Right lobe of liver (tissue), 6 donors: ENCODE measurements around the gene SLC27A2. TPM values are rescaled to one million over a fixed set of nuclear protein-coding genes. Genes with fewer than 3 reads are reported as not detected.

ENCODE experiments used
- ATAC-seq, 4 donors: fragments of 200-7000 bp; cut with Tn5 transposase; one replicate each; pipeline ENCODE4 v1.9.1; 2020; ENCODE audit warnings: mild to moderate bottlenecking in 4 of 4, moderate library complexity in 4 of 4
- DNase-seq, 3 donors: peaks; one replicate each; pipeline ENCODE4 v3.0.0-alpha.2; 2020
- H3K27ac ChIP-seq, 3 donors: fragments of 200-600 bp; one replicate each; pipeline ENCODE4 v1.8.0; 2022
- H3K27me3 ChIP-seq, 2 donors: fragments of 200-600 bp; one replicate each; pipeline ENCODE4 v1.8.0; 2022
- H3K36me3 ChIP-seq, 4 donors: fragments of 200-600 bp; sonication (generic) in 1 of 4; one replicate each; pipeline versions ENCODE4 v1.5.1 to v1.8.0; 2017 to 2022; ENCODE audit warnings: control low read depth in 1 of 4
- H3K4me1 ChIP-seq, 4 donors: fragments of 200-600 bp; sonication (generic) in 1 of 4; one replicate each; pipeline versions ENCODE4 v1.5.1 to v1.8.0; 2017 to 2022; ENCODE audit warnings: control low read depth in 1 of 4
- H3K4me3 ChIP-seq, 3 donors: fragments of 200-600 bp; one replicate each; pipeline ENCODE4 v1.8.0; 2022
- H3K9me3 ChIP-seq, 4 donors: fragments of 200-600 bp; sonication (generic) in 1 of 4; one replicate each; pipeline versions ENCODE4 v1.5.1 to v1.8.0; 2017 to 2022; ENCODE audit warnings: control low read depth in 1 of 4
- POLR2A ChIP-seq: fragments of 450-650 bp; IDR thresholded peaks from one replicate; pipeline ENCODE4 v1.6.1; 2017; ENCODE audit warnings: antibody characterized with exemption, mild to moderate bottlenecking
- WGBS: methylation state at CpG from one replicate; pipeline ENCODE4 v1.1.6; 2018; ENCODE audit warnings: low coverage, low lambda C conversion rate; ENCODE audit not compliant: insufficient coverage; ENCODE audit errors: missing lambda C conversion rate; 5-methylcytosine and 5-hydroxymethylcytosine counted together
- intact Hi-C, 2 donors: fragments of 100-400 bp; cut with DNase I; formaldehyde crosslinking; loops; one replicate each; pipeline versions ENCODE4 v1.11.2 to v1.14.1; 2022
- total RNA-seq, 6 experiments: library from RNA; depleted of rRNA in 2 of 6; stranded (reverse); fragments of >200 nt in 2 of 6; fragmentation: NEBNext Ultra II Directional in 3 of 6; extraction: Animal tissue kit (Norgen Biotek cat#: 25700) in 3 of 6; gene quantifications; one replicate each; pipeline versions ENCODE4 v1.1.0 to v1.2.4, GENCODE V29; 2016 to 2023
- TF ChIP-seq, protein P1 (sequence below), 4 donors: fragments of 200-600 bp in 3 of 4; fragments of 450-650 bp in 1 of 4; IDR thresholded peaks; one replicate each; pipeline versions ENCODE4 v1.5.1 to v1.8.0; 2016 to 2022; ENCODE audit warnings: antibody characterized with exemption in 4 of 4, mild to moderate bottlenecking in 2 of 4
- donor health status: DM: no; HTN: yes; CAD: no.
- donor health status: DM: no; HTN: no; CAD: no.
- donor health status: DM: no; HTN: no; CAD: no.
- donor health status: DM: no; HTN: yes; CAD: no.
- donor health status: DM: no; HTN: yes; CAD: no.

Gene SLC27A2
- total RNA-seq, 6 experiments from 2014 or later = 76.8 to 366 (median 172) TPM

DNA sequence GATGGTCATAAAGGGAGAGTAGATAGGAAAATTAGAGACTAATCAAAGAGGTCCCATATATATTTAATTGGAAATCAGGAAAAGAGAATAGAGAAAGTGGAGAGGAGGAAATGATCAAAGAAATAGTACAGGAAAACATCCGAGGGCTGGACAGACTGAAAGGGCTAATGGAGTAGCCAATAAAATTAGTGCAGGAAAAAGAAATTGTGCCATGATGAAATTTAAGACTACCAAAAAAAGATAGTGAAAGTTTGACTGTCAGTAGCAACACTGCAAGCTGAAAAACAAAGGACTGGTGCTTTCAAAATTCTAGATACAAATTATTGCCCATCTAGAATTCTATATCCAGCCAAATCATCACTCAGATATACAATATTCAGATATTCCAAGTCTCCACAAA, 36.3 kb downstream of the SLC27A2 start:
- Histone ChIP-seq H3K9me3 (no peaks in the 10 kb centered on the region), H3K4me1 (no peaks in the 10 kb centered on the region), H3K27me3 (no peaks in the 10 kb centered on the region), H3K27ac (no peak overlapping the region), H3K36me3 (peaks cover 0 to 8% (median 3%) of the 10 kb centered on the region in 4 donors), H3K4me3 (no peak overlapping the region)
- ATAC-seq (no peak), DNase-seq (no peak)
- TF ChIP-seq, protein P1, sequence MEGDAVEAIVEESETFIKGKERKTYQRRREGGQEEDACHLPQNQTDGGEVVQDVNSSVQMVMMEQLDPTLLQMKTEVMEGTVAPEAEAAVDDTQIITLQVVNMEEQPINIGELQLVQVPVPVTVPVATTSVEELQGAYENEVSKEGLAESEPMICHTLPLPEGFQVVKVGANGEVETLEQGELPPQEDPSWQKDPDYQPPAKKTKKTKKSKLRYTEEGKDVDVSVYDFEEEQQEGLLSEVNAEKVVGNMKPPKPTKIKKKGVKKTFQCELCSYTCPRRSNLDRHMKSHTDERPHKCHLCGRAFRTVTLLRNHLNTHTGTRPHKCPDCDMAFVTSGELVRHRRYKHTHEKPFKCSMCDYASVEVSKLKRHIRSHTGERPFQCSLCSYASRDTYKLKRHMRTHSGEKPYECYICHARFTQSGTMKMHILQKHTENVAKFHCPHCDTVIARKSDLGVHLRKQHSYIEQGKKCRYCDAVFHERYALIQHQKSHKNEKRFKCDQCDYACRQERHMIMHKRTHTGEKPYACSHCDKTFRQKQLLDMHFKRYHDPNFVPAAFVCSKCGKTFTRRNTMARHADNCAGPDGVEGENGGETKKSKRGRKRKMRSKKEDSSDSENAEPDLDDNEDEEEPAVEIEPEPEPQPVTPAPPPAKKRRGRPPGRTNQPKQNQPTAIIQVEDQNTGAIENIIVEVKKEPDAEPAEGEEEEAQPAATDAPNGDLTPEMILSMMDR (IDR thresholded peaks at IDR 0.05) = no peak
- TF ChIP-seq POLR2A = no peak
- intact Hi-C loops = no loop called here
- 50% methylated on average over 1 of the region's 1 CpG for WGBS

DNA sequence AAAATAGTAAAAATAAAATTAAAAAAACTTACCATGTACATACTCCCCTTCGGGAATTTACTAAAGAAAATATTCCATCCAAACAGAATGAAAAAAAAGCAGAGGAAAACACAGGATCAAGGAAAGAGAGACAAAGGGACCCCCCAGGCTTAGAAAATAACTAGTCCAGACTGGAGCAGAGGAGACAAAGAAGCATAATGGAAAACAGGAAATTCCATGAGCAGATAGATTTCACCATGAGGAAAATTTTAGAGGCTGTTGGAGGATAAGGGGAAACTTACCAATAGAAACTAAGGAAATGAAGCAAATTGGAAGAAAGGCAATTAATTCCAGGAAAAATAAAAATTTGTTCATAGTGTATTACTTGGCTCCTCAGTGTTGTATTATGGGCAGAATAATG, 36.7 kb downstream of the SLC27A2 start:
- WGBS = 64% methylated on average over 1 of the region's 1 CpG
- peaks cover 0 to 12% (median 5%) of the 10 kb centered on the region in 4 donors for H3K36me3 ChIP-seq
- H3K27me3 ChIP-seq = no peaks in the 10 kb centered on the region
- H3K27ac ChIP-seq = no peak overlapping the region
- no peaks in the 10 kb centered on the region for H3K9me3 ChIP-seq
- DNase-seq (no peak), ATAC-seq (no peak)
- intact Hi-C loops = no loop called here
- no peaks in the 10 kb centered on the region for H3K4me1 ChIP-seq
- H3K4me3 ChIP-seq = no peak overlapping the region
- TF ChIP-seq, protein P1 (IDR thresholded peaks at IDR 0.05) = no peak
- no peak for TF ChIP-seq POLR2A

DNA sequence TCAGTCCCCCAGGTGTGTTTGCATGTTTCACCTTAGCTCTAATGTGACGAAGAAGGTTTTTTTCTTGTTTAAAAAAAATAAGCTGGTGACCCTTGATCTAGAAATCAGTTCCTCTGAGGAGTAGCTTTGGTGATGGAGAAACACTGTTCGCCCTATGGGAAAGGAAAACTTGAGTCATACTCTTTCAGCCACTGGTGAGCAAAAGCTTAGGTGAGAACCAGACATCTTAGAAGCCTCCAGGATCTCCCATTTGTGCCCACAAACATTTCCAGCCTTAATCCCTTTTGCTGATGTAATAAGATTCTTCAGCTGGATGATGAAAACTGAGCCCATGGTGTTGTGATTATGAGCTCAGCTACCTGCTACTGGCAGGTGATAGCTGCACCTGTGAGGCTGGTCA, 37.8 kb downstream of the SLC27A2 start:
- Histone ChIP-seq H3K27me3 (no peaks in the 10 kb centered on the region), H3K4me1 (peaks cover 0 to 11% (median 3%) of the 10 kb centered on the region in 4 donors), H3K36me3 (peaks cover 0 to 15% (median 6%) of the 10 kb centered on the region in 4 donors), H3K9me3 (no peaks in the 10 kb centered on the region), H3K4me3 (no peak overlapping the region), H3K27ac (no peak overlapping the region)
- WGBS = 94% methylated on average over 2 of the region's 2 CpGs
- no peak for TF ChIP-seq POLR2A
- TF ChIP-seq, protein P1 (IDR thresholded peaks at IDR 0.05) = no peak
- ATAC-seq = no peak
- intact Hi-C loops = no loop called here
- no peak for DNase-seq

DNA sequence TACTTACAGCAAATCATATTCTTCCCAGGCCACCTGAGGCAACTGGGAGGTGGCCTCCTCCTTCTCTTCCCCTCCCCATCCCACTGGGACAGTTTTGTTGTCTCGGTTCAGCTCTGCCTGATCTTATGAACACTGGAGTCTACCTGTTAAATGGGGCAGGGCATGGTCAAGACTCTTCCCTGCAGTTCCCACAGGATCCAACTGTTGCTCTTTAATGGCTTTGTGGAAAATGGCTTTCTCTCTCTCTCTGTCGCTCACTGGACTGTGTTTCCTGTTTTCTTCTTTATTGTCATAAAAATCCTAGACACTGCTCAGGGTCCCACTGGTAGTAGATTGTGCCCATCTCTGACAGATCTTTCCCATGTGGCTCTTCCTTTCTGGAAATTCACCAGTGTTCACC, 40.2 kb downstream of the SLC27A2 start:
- no peak overlapping the region for H3K27ac ChIP-seq
- ATAC-seq = no peak
- TF ChIP-seq POLR2A = no peak
- TF ChIP-seq, protein P1 (IDR thresholded peaks at IDR 0.05) = no peak
- H3K9me3 ChIP-seq = no peaks in the 10 kb centered on the region
- H3K4me3 ChIP-seq = no peak overlapping the region
- 100% methylated on average over 1 of the region's 2 CpGs for WGBS
- intact Hi-C loops = no loop called here
- H3K36me3 ChIP-seq = peaks cover 0 to 22% (median 6%) of the 10 kb centered on the region in 4 donors
- peaks cover 0 to 35% (median 15%) of the 10 kb centered on the region in 4 donors for H3K4me1 ChIP-seq
- H3K27me3 ChIP-seq = no peaks in the 10 kb centered on the region
- no peak for DNase-seq

DNA sequence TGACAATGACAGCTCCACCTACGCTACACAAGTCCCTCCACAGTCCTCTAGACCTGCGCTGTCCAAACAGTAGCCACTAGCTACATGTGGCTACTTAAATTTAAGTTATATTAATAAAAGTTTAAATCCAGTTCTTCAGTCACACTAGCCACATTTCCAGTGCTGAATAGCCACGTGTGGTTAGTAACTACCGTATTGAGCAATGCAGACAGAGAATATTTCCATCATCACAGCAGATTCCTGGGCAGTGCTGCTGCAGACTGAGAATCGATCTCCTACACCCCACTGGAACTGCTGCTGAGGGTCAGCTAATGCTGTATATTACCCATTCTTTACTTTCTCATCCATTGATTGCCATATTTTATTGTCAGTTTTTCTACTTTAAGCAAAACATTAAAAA, 42.6 kb downstream of the SLC27A2 start:
- H3K27me3 ChIP-seq = no peaks in the 10 kb centered on the region
- DNase-seq (no peak), ATAC-seq (peak; percentile 75 to 82 (median 80))
- H3K36me3 ChIP-seq = peaks cover 0 to 39% (median 15%) of the 10 kb centered on the region in 4 donors
- WGBS = 36% methylated on average over 5 of the region's 5 CpGs
- H3K4me3 ChIP-seq = no peak overlapping the region
- H3K27ac ChIP-seq = peak overlapping the region in 2 of 3 donors; percentile 56 to 79
- H3K4me1 ChIP-seq = peaks cover 0 to 39% (median 18%) of the 10 kb centered on the region in 4 donors
- H3K9me3 ChIP-seq = no peaks in the 10 kb centered on the region
- no peak for TF ChIP-seq POLR2A
- TF ChIP-seq, protein P1 (IDR thresholded peaks at IDR 0.05) = no peak
- intact Hi-C loops = no loop called here
